OCI-LY1 (cell line): Measurements from ENCODE around the gene SLC25A21.

Experiments used
- EZH2 ChIP-seq: fragments of 200-600 bp; sonication (generic), shearing (Covaris generic); IDR thresholded peaks from 2 replicates; pipeline ENCODE4 v1.8.0; 2017; ENCODE audit warnings: borderline replicate concordance, mixed run types, mild to moderate bottlenecking, antibody characterized with exemption, low read length, moderate library complexity, mixed read lengths
- TF ChIP-seq, protein P1 (sequence below): fragments of 200-600 bp; sonication (generic), shearing (Covaris generic); IDR thresholded peaks from 2 replicates; pipeline ENCODE4 v1.5.1; 2017; ENCODE audit warnings: mild to moderate bottlenecking, antibody characterized with exemption, low read length, moderate library complexity, mixed read lengths

DNA sequence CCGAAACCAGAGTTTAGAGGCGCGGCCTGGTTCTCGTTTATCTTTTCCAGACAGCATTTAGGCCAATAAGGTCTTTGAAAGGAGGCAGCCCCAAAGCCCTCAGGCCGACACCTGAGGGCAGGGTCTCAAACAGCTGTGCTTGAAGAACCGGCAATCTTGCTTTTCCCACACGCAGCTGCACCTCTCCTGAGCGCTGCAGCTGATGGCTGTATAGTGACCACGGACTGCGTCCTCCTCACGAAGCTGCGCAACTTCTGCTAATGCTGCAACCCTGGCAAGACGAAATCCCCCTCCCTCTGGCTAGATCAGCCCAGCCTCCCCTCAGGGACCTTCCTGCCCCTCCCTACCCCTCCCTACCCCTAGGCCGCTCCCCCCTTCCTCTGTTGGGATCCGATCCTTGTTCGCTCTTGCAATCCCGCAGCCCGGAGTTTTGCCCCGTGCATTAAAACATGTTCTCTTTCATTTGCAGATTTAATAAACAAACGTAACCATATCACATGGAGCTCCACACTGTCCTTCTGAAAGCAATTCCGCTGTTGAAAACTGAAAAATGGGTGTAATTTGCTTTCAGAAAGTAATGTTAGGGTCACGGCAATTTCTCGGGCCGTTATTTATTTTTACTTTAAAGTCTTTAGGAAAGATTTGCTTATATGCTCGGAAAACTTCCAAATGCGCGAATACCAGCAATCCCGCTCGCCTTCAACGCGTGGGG is 515.6 kb downstream of the SLC25A21 start:
- TF ChIP-seq, protein P1, sequence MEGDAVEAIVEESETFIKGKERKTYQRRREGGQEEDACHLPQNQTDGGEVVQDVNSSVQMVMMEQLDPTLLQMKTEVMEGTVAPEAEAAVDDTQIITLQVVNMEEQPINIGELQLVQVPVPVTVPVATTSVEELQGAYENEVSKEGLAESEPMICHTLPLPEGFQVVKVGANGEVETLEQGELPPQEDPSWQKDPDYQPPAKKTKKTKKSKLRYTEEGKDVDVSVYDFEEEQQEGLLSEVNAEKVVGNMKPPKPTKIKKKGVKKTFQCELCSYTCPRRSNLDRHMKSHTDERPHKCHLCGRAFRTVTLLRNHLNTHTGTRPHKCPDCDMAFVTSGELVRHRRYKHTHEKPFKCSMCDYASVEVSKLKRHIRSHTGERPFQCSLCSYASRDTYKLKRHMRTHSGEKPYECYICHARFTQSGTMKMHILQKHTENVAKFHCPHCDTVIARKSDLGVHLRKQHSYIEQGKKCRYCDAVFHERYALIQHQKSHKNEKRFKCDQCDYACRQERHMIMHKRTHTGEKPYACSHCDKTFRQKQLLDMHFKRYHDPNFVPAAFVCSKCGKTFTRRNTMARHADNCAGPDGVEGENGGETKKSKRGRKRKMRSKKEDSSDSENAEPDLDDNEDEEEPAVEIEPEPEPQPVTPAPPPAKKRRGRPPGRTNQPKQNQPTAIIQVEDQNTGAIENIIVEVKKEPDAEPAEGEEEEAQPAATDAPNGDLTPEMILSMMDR: no peak
- no peak for TF ChIP-seq EZH2
